HG03066 (cell line): ENCODE data around the gene GSTA1.
"Not testable (repeated sequence)": the region's sequence is repeated elsewhere in the genome, so short reads cannot be mapped to it uniquely, and the experiment has no call there.

ENCODE experiments used
- ATAC-seq: cut with Tn5 transposase; IDR thresholded peaks from one replicate; pipeline ENCODE4 v1.9.1; 2021; ENCODE audit warnings: low read depth; ENCODE audit not compliant: unreplicated experiment

GSTA1 gene

GRCh38 chr6:52760105-52760765 is 43.4 kb downstream of the GSTA1 start:
- no peak for ATAC-seq

- no peak for ATAC-seq
Measured at GRCh38 chr6:52759085-52759484, 44.5 kb downstream of the GSTA1 start.

GRCh38 chr6:52757651-52758338 is 45.8 kb downstream of the GSTA1 start:
- not testable (repeated sequence) for ATAC-seq

- no peak for ATAC-seq
Measured at GRCh38 chr6:52754443-52754842, 49.2 kb downstream of the GSTA1 start.

- ATAC-seq, result not testable (repeated sequence)
Measured at GRCh38 chr6:52753137-52753536, 50.5 kb downstream of the GSTA1 start.

GRCh38 chr6:52752310-52752709 is 51.3 kb downstream of the GSTA1 start:
- ATAC-seq, result no peak

- no peak for ATAC-seq
Measured at GRCh38 chr6:52749556-52750152, 54.0 kb downstream of the GSTA1 start.

- not testable (repeated sequence) for ATAC-seq
Measured at GRCh38 chr6:52747301-52747700, 56.3 kb downstream of the GSTA1 start.

- ATAC-seq, result no peak
Measured at GRCh38 chr6:52746213-52746612, 57.4 kb downstream of the GSTA1 start.

- ATAC-seq, result no peak
Measured at GRCh38 chr6:52745764-52746201, 57.8 kb downstream of the GSTA1 start.

- ATAC-seq, result no peak
Measured at GRCh38 chr6:52741872-52742271, 61.7 kb downstream of the GSTA1 start.
